Activated CD4-positive, alpha-beta T cell treated with anti-CD3 and anti-CD28 coated beads, Interleukin-2, amount 50 U/mL, for 16 hours (primary cell): Measurements from ENCODE around the gene TAS2R16.

Source experiments
- DNase-seq: peaks from one replicate; pipeline ENCODE4 v3.0.0-alpha.2; 2020

TAS2R16 gene

GRCh38 chr7:122995600-122995999, at the start of gene TAS2R16:
Gene TAS2R16, minus strand, starts transcription at chr7:122995700. Its CDS starts 66 bp downstream, at chr7:122995634.
- no peak for DNase-seq

DNA sequence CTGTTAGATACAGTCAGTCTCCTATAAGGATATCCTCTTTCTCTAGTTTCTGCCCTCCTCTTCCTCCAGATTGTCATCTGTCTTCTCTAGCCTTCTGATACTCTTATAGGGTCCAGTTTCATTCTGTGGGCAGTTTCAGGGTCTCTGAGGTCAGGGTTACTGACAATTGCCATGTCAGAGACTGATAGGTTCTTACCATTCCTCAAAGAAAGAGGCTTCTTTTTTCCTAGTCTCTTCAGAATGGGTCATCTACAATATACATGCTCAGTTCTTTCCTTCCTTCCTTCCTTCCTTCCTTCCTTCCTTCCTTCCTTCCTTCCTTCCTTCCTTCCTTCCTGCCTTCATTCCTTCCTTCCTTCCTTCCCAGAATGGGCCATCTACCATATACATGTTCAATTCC, 48.1 kb upstream of the TAS2R16 start:
- DNase-seq = no peak

DNA sequence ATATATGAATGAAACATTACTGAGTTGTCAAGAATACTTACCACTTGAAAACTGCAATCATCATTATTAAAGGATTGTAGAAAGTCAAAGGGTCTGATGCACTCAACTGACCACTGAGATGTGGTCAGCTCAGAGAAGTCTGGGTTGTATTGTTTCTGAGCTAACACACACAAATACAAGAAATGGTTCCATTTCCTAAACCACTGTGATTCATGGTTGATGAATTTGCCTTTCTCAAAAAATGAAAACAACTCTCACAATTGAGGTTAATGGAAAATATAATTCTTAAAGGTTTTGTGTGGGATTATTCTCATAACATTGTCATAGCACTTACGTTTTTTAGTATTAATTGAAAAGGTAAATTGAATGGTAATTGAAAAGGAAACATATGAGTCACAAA, 45.6 kb upstream of the TAS2R16 start:
- no peak for DNase-seq

DNA sequence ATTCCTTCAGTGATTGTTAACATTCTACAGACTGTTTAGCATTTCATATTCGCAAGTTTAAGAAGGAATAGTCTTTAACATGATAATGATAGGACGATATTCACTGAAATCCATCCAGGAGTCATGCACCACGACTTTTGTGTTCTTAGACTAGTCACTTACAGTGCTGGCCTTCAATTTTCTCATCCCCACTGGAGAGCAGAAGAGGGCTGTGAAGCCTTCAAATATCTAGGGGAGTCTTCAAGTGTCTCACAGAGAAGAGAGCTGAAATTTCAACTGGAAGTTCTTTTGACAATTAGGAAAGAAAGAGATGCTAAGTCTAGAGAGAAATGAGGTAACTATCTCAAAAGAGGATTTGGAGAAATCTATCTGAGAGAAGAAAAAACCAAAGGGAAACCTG, 43.8 kb upstream of the TAS2R16 start:
- DNase-seq = no peak

DNA sequence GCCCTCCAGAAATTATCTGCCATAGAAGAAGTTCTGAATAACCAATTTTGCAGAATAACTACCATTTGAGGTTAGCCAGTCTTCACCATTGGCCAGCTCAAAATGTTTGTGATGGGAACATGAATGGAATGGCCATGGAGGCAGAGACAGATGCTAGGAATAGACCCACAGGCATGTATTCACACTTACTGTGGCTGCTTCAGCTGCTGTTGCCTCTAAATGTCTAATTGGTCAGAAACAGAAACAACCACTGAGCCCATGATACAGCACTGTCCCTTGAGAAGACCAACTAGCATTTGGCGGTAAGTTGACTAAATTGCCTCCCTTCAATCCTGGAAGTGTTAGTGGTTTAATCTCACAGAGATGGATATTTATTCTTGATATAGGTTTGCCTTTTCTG, 38.6 kb upstream of the TAS2R16 start:
- DNase-seq = no peak

- no peak for DNase-seq
These were observed 35.1 kb upstream of the TAS2R16 start for GRCh38 chr7:123030631-123031030.

- DNase-seq = no peak
These were observed 32.8 kb upstream of the TAS2R16 start for GRCh38 chr7:123028339-123028738.

GRCh38 chr7:123026251-123026650, 30.8 kb upstream of the TAS2R16 start:
- DNase-seq = no peak

DNA sequence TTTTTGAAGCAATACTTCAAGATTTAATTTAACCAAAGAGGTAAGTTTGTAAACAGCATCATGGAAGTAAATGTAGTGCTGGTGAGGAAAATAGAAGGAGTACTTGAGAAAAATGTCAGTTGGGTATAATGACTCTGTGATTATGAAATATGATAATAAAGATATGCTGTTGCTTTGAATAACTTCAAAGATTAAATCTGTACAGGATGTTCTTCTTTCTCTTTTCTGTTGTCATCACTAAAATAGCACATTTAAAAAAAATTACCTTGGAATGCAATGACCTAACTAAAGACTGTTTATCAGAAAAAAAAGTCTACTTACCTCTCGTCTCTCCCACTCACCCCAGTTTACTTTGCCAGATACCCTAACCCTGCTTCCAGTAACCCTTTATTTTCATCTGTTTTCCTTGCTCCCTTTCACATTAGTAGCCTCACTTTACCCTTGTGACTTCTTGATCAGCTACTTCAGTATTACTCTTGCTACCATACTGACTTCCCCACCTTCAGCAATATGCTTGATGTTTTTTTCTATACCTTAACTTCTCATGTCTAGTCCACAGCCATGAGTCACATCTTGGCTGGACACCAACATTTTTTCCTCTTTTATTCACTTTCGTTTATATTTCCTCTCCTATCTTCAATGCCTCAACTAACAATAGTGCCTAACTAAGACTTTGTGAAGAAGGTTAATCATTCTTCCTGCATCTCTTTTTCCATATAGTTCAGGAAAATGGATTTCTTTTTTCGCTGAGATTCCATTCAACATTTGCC, 29.7 kb upstream of the TAS2R16 start:
- no peak for DNase-seq

- DNase-seq = no peak
These were observed 27.6 kb upstream of the TAS2R16 start for GRCh38 chr7:123023126-123023525.

DNA sequence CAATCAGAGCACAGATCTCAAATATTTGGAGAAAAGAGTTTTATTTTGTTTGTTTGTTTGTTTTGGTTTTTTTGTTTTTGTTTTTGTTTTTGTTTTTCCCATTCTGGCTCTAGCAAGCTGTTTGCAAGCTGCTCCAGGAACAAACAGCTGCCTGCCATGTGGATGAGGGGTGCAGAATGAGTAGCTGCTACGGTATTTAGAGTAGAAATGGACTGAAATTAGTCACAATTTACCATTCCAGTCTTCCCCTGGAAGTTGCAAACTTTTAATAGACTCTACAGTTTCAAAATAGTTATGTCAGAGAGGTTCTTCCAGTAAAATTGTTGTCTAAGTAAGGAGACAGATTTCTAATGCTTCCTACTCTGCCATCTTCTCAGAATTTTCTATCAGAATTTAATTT, 27.1 kb upstream of the TAS2R16 start:
- DNase-seq = no peak

- DNase-seq = no peak
These were observed 16.9 kb upstream of the TAS2R16 start for GRCh38 chr7:123012435-123012834.

GRCh38 chr7:123011766-123012369, 16.4 kb upstream of the TAS2R16 start:
- no peak for DNase-seq

DNA sequence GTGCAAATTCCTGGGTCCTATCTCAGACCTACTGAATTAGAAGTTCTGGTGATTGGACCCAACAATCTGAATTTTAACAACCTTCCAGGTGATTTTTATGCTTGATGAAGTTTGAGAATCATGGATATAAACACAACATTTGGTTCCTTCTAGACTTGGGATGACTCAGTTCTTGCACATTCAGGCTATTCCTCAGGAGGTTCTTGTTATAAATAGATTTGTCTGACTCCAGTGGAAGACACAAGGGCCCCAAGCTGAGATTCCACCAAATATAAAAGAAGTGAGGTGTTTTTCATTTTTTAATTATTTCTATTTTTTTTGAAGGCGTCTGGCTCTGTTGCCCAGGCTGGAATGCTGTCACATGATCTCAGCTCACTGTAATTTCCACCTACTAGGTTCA, 9.4 kb upstream of the TAS2R16 start:
- no peak for DNase-seq

DNA sequence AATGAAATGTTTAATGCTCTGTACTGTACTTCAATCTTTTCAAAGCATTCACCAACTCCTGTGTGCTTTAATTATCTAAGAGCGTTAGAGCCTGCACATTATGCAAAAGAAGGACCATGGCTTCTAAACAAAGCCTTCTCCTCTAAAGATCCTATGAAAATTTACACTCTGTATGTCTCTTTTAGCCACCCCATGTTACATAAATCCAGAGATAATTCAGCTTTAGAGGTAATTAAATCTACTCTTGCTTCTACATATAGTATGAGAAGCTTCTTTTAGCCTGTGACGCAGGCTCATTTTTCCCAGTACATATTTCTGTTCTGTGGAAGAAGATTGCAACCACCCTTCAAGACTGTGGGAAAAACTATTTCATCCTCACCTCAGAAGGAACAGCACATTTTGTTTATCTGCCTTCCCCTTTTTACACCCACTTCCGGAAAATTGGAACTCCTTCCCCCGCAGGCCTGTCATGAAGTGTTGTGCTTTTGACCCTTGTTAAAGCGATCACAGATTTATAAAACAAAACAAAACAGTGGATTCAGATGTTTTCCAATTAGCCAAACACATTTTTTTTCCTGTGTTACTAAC, 8.1 kb upstream of the TAS2R16 start:
- DNase-seq = no peak

DNA sequence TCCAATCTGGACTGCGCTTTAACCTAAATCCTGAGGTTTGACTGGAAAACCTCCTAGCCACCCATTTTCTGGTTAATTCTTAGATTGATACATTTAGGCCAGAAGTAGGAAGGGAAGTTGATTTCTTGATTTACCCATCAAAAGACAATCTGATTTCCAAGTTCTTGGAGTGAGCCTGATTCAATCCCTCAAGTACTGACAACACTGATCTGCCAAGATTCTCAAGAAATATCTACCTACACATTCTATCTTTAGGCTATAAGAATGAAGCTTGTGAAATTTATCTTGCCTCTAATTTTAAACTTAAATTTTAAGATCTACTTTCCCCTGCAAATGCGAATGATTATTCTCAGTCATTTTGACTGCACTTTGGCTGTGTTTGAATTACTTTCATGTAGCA, 5.9 kb downstream of the TAS2R16 start:
- DNase-seq = no peak

GRCh38 chr7:122989041-122989440, 6.5 kb downstream of the TAS2R16 start:
- no peak for DNase-seq

- DNase-seq = no peak
These were observed 7.2 kb downstream of the TAS2R16 start for GRCh38 chr7:122988333-122988732.

GRCh38 chr7:122987463-122987862, 8.0 kb downstream of the TAS2R16 start:
- no peak for DNase-seq

- DNase-seq = no peak
These were observed 11.5 kb downstream of the TAS2R16 start for GRCh38 chr7:122984021-122984420.

- no peak for DNase-seq
These were observed 12.2 kb downstream of the TAS2R16 start for GRCh38 chr7:122983261-122983660.

DNA sequence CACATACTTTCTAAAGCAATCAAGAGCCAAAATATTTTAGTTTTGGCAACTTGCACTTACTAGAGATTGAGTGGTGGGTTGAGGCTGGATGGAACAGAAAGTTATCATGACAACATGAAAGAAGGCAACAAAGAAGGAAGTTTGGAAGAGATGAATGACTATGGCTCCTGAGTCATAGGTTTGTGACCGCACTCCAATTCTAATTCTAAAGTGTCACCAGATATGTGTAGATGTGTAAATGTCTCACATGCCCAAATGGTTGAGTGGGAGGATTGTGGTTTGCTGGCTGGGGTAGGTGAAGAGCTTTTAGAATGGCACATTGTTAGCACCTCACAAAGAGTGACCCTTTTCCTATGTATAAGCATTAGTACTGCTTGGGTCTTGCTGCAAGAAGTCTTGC, 20.2 kb downstream of the TAS2R16 start:
- no peak for DNase-seq

- DNase-seq = no peak
These were observed 21.3 kb downstream of the TAS2R16 start for GRCh38 chr7:122974229-122974628.

DNA sequence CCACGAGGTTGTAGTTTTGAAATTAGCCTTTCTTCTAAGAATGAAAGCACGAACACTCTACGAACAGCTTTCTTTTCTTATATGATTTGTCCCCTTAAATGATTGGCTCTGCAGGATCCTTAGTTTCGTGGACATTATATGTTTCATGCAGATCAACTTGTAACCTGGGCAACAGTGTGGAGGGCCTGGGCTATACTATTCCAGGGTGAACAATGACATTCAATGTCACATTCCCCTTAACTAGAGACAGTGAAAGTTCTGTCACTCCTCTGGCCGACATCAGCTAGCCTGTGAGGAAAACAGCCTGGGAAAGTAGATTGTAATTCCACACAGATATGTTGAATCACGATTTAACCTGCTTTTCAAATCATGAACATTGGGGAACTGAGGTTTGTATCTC, 23.4 kb downstream of the TAS2R16 start:
- DNase-seq = no peak
